ENCODE results near the gene CIP2A.

CIP2A gene

DNA sequence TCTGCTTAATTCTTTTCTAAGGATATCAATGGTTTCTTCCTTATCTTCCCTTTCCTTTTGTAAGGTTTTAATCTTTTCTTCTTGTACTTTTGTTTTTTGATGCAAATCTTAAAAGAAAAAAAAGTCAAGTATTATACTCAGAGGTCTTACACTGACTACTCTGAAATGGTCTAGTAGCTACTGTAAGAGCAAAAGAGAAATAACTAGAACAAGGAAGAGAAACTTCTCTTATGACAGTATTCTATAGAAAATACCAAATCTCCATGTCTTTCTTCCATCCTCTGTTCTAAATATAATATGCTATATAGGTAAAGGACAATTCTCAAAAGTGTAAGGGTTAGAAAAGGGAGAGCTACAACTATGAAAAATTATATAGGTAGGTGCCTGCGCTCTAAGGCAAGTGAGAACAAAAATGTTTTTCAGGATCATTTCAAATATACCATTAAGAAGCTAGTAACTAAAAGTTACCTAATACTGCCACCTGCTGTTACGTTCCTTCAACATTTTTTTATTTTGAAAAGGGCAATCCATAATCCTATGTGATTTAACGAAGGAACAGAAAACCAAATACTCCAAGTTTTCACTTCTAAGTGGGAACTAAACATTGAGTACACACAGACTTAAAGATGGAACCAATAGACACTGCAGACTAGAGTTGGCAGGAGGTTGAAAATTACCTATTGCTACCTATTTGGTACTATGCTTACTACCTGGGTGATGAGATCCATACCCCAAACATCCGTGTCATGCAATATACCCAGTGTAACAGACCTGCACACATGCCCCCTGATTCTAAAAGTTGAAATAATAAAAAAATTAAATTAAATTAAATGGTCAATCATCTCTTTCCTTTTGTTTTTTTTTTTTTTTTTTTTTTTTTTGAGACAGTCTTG is 36.7 kb downstream of the CIP2A start:
- no peak overlapping the region for H2AK5ac ChIP-seq (ENCODE audit: low read length)
- no peak overlapping the region for H3K27ac ChIP-seq (ENCODE audit: low read depth, low read length)
- no peak overlapping the region for H3K4me2 ChIP-seq (ENCODE audit: low read length)
- no peak overlapping the region for H2BK5ac ChIP-seq (ENCODE audit: low read length)
- H4K8ac ChIP-seq (ENCODE audit: low read depth, low read length), result no peak overlapping the region
- no peak overlapping the region for H3K56ac ChIP-seq (ENCODE audit: low read length)
- H2BK15ac ChIP-seq (replicated peaks; ENCODE audit: low read depth), result no peak overlapping the region
- no peaks in the 10 kb centered on the region for H3K79me1 ChIP-seq (ENCODE audit: low read length)
- H3K18ac ChIP-seq (ENCODE audit: low read length), result no peak overlapping the region
- no peak overlapping the region for H3K23ac ChIP-seq (ENCODE audit: low read length)
- H3K4me3 ChIP-seq (ENCODE audit: low read length), result no peak overlapping the region
- peaks cover 2% of the 10 kb centered on the region for H3K36me3 ChIP-seq (ENCODE audit: control insufficient read depth, insufficient read depth, low read length)
- DNase-seq, result peak; percentile 37
- WGBS (ENCODE audit: extremely low coverage, insufficient coverage, low lambda C conversion rate), result no CpG with 5 or more reads among the region's 4 CpGs
- H4K5ac ChIP-seq (ENCODE audit: low read length), result no peak overlapping the region
- no peaks in the 10 kb centered on the region for H3K79me2 ChIP-seq (ENCODE audit: control insufficient read depth, insufficient read depth, low read length)
- no peak overlapping the region for H2BK120ac ChIP-seq (ENCODE audit: low read depth, low read length)
- H3K4ac ChIP-seq (ENCODE audit: low read depth, low read length), result no peak overlapping the region
- H3K27me3 ChIP-seq (ENCODE audit: insufficient read depth, low read length, poor library complexity), result no peaks in the 10 kb centered on the region
- no peaks in the 10 kb centered on the region for H3K4me1 ChIP-seq (ENCODE audit: control insufficient read depth, low read depth, low read length)
- no peak overlapping the region for H3K9ac ChIP-seq (ENCODE audit: low read length)

DNA sequence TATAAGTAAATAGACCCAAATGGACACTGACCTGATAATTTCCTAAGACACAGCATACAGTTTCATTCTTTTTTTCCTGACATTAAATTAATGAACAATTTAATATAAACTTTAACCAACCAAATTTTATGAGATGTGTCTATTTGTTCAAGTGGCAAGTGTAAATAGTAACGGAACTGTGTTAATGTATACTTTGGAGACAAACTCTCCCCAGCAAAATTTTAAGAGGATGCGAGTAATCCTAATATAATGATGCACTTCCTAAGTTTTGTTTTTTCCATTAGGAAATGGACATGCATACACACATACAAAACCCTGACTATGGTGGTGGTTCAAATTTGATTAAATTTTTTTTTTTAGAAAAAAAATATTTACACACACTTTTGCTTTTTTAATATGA is 40.4 kb downstream of the CIP2A start:
- Histone ChIP-seq H3K4ac (ENCODE audit: low read depth, low read length) (no peak overlapping the region), H2AK5ac (ENCODE audit: low read length) (no peak overlapping the region), H3K23ac (ENCODE audit: low read length) (no peak overlapping the region), H3K79me1 (ENCODE audit: low read length) (no peaks in the 10 kb centered on the region), H2BK120ac (ENCODE audit: low read depth, low read length) (no peak overlapping the region), H2BK15ac (replicated peaks; ENCODE audit: low read depth) (no peak overlapping the region), H3K56ac (ENCODE audit: low read length) (no peak overlapping the region), H3K9ac (ENCODE audit: low read length) (no peak overlapping the region), H4K8ac (ENCODE audit: low read depth, low read length) (no peak overlapping the region), H3K4me1 (ENCODE audit: control insufficient read depth, low read depth, low read length) (no peaks in the 10 kb centered on the region), H3K18ac (ENCODE audit: low read length) (no peak overlapping the region), H2BK5ac (ENCODE audit: low read length) (no peak overlapping the region), H3K27me3 (ENCODE audit: insufficient read depth, low read length, poor library complexity) (no peaks in the 10 kb centered on the region), H3K4me2 (ENCODE audit: low read length) (no peak overlapping the region), H3K27ac (ENCODE audit: low read depth, low read length) (no peak overlapping the region), H4K5ac (ENCODE audit: low read length) (no peak overlapping the region), H3K4me3 (ENCODE audit: low read length) (no peak overlapping the region), H3K36me3 (ENCODE audit: control insufficient read depth, insufficient read depth, low read length) (no peaks in the 10 kb centered on the region), H3K79me2 (ENCODE audit: control insufficient read depth, insufficient read depth, low read length) (no peaks in the 10 kb centered on the region)
- WGBS (ENCODE audit: extremely low coverage, insufficient coverage, low lambda C conversion rate), result no CpG with 5 or more reads among the region's 2 CpGs
- DNase-seq, result no peak

DNA sequence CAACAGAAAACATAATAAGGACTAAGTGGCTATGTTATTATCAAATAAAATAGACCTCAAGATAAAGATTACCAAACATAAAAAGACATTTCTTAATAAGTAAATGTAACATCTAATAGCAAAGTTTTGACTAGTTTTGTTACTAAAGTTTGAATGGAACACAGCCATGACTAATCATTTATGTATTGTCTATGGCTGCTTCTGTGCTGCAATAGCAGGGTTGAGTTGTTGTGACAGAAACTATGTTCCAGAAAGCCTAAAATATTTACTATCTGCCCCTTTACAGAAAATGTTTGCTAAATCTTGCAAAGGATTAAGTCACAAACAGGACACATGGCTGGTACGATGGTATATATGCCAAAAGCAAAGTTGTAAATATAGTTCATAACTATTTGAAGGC is 40.9 kb downstream of the CIP2A start:
- no peak overlapping the region for H3K9ac ChIP-seq (ENCODE audit: low read length)
- H3K27me3 ChIP-seq (ENCODE audit: insufficient read depth, low read length, poor library complexity), result no peaks in the 10 kb centered on the region
- H2AK5ac ChIP-seq (ENCODE audit: low read length), result no peak overlapping the region
- no peak for DNase-seq
- H3K79me1 ChIP-seq (ENCODE audit: low read length), result no peaks in the 10 kb centered on the region
- no peak overlapping the region for H3K56ac ChIP-seq (ENCODE audit: low read length)
- H3K4ac ChIP-seq (ENCODE audit: low read depth, low read length), result no peak overlapping the region
- no peak overlapping the region for H3K4me2 ChIP-seq (ENCODE audit: low read length)
- no peak overlapping the region for H3K4me3 ChIP-seq (ENCODE audit: low read length)
- WGBS (ENCODE audit: extremely low coverage, insufficient coverage, low lambda C conversion rate), result no CpG with 5 or more reads among the region's 1 CpG
- no peak overlapping the region for H4K8ac ChIP-seq (ENCODE audit: low read depth, low read length)
- H3K36me3 ChIP-seq (ENCODE audit: control insufficient read depth, insufficient read depth, low read length), result peaks cover 4% of the 10 kb centered on the region
- no peak overlapping the region for H3K23ac ChIP-seq (ENCODE audit: low read length)
- no peaks in the 10 kb centered on the region for H3K4me1 ChIP-seq (ENCODE audit: control insufficient read depth, low read depth, low read length)
- no peak overlapping the region for H2BK15ac ChIP-seq (replicated peaks; ENCODE audit: low read depth)
- H3K18ac ChIP-seq (ENCODE audit: low read length), result no peak overlapping the region
- no peak overlapping the region for H3K27ac ChIP-seq (ENCODE audit: low read depth, low read length)
- H2BK5ac ChIP-seq (ENCODE audit: low read length), result no peak overlapping the region
- no peak overlapping the region for H4K5ac ChIP-seq (ENCODE audit: low read length)
- H3K79me2 ChIP-seq (ENCODE audit: control insufficient read depth, insufficient read depth, low read length), result no peaks in the 10 kb centered on the region
- H2BK120ac ChIP-seq (ENCODE audit: low read depth, low read length), result no peak overlapping the region

DNA sequence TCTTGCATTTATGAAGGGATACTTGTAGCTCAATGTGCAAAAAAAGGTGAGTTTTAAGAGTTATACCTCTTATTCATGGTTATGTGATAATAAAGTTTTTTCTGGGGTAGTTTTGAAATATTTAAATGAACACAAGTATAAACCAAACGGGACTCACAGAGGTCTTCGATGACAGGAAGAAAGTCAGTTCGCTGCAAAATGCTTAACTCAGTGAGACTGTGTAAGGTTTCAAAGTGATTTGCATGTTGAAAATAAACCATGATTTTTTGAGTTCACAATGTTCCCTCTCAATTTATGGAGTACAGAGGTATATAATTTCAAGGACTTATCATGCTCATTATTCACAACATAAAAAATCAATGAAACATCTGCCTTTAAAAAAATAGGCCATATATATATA is 42.5 kb downstream of the CIP2A start:
- Histone ChIP-seq H3K4ac (ENCODE audit: low read depth, low read length) (no peak overlapping the region), H3K79me2 (ENCODE audit: control insufficient read depth, insufficient read depth, low read length) (no peaks in the 10 kb centered on the region), H3K27me3 (ENCODE audit: insufficient read depth, low read length, poor library complexity) (no peaks in the 10 kb centered on the region), H3K9ac (ENCODE audit: low read length) (no peak overlapping the region), H2BK5ac (ENCODE audit: low read length) (no peak overlapping the region), H3K56ac (ENCODE audit: low read length) (no peak overlapping the region), H2AK5ac (ENCODE audit: low read length) (no peak overlapping the region), H3K36me3 (ENCODE audit: control insufficient read depth, insufficient read depth, low read length) (peaks cover 5% of the 10 kb centered on the region), H4K5ac (ENCODE audit: low read length) (no peak overlapping the region), H2BK15ac (replicated peaks; ENCODE audit: low read depth) (no peak overlapping the region), H3K23ac (ENCODE audit: low read length) (no peak overlapping the region), H2BK120ac (ENCODE audit: low read depth, low read length) (no peak overlapping the region), H3K18ac (ENCODE audit: low read length) (no peak overlapping the region), H4K8ac (ENCODE audit: low read depth, low read length) (no peak overlapping the region), H3K79me1 (ENCODE audit: low read length) (no peaks in the 10 kb centered on the region), H3K4me3 (ENCODE audit: low read length) (no peak overlapping the region), H3K27ac (ENCODE audit: low read depth, low read length) (no peak overlapping the region), H3K4me1 (ENCODE audit: control insufficient read depth, low read depth, low read length) (no peaks in the 10 kb centered on the region), H3K4me2 (ENCODE audit: low read length) (no peak overlapping the region)
- DNase-seq, result no peak
- WGBS (ENCODE audit: extremely low coverage, insufficient coverage, low lambda C conversion rate), result no CpG with 5 or more reads among the region's 3 CpGs

DNA sequence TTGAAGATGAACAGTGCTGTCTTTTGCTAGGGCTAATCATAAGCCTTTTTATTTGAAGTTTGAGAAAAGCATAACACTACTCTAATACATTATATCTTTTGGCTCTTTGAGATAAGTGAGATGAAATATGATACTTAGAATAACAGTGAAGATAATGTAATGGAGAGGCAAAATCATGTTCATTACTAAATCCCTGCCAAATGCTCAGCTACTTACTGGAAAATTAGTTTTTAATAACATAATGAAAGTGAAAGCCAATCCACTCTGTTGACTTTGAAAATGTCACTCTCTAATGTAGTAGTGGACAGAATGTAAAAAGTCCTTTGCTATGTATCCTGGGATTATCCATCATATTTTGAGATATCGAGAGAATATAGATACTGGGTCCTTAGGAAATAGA is 43.0 kb downstream of the CIP2A start:
- no peak overlapping the region for H2BK5ac ChIP-seq (ENCODE audit: low read length)
- H2BK120ac ChIP-seq (ENCODE audit: low read depth, low read length), result no peak overlapping the region
- WGBS (ENCODE audit: extremely low coverage, insufficient coverage, low lambda C conversion rate), result no CpG with 5 or more reads among the region's 1 CpG
- H3K27me3 ChIP-seq (ENCODE audit: insufficient read depth, low read length, poor library complexity), result no peaks in the 10 kb centered on the region
- no peak overlapping the region for H3K4me2 ChIP-seq (ENCODE audit: low read length)
- H3K4me1 ChIP-seq (ENCODE audit: control insufficient read depth, low read depth, low read length), result no peaks in the 10 kb centered on the region
- H3K27ac ChIP-seq (ENCODE audit: low read depth, low read length), result no peak overlapping the region
- no peak overlapping the region for H4K5ac ChIP-seq (ENCODE audit: low read length)
- H3K18ac ChIP-seq (ENCODE audit: low read length), result no peak overlapping the region
- H2BK15ac ChIP-seq (replicated peaks; ENCODE audit: low read depth), result no peak overlapping the region
- H3K79me1 ChIP-seq (ENCODE audit: low read length), result no peaks in the 10 kb centered on the region
- no peak overlapping the region for H3K56ac ChIP-seq (ENCODE audit: low read length)
- no peak overlapping the region for H3K4me3 ChIP-seq (ENCODE audit: low read length)
- H4K8ac ChIP-seq (ENCODE audit: low read depth, low read length), result no peak overlapping the region
- DNase-seq, result no peak
- H2AK5ac ChIP-seq (ENCODE audit: low read length), result no peak overlapping the region
- no peak overlapping the region for H3K23ac ChIP-seq (ENCODE audit: low read length)
- H3K9ac ChIP-seq (ENCODE audit: low read length), result no peak overlapping the region
- H3K4ac ChIP-seq (ENCODE audit: low read depth, low read length), result no peak overlapping the region
- peaks cover 5% of the 10 kb centered on the region for H3K36me3 ChIP-seq (ENCODE audit: control insufficient read depth, insufficient read depth, low read length)
- no peaks in the 10 kb centered on the region for H3K79me2 ChIP-seq (ENCODE audit: control insufficient read depth, insufficient read depth, low read length)

DNA sequence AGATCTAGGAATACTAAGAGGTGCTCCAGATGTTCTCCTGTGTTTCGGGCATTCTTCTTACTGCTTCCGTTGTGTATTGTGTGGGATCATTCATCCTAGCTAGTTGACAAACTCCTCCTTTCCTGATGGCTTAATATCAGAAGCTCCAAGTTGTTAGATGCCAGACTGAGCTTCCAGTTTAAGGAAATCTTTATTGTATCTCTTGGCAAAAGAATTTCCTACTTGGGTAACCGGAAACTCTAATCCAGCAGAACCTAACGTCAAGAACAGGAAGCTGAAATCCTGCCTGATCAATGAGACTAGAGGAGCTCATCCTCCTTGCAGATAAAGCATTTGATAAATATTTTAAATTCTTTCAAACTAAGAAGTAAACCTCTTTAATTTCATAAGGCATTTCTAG is 51.2 kb downstream of the CIP2A start:
- H3K4ac ChIP-seq (ENCODE audit: low read depth, low read length), result no peak overlapping the region
- H2BK120ac ChIP-seq (ENCODE audit: low read depth, low read length), result no peak overlapping the region
- no peak overlapping the region for H3K23ac ChIP-seq (ENCODE audit: low read length)
- H3K56ac ChIP-seq (ENCODE audit: low read length), result no peak overlapping the region
- DNase-seq, result no peak
- no peaks in the 10 kb centered on the region for H3K4me1 ChIP-seq (ENCODE audit: control insufficient read depth, low read depth, low read length)
- H2AK5ac ChIP-seq (ENCODE audit: low read length), result no peak overlapping the region
- H3K18ac ChIP-seq (ENCODE audit: low read length), result no peak overlapping the region
- H2BK15ac ChIP-seq (replicated peaks; ENCODE audit: low read depth), result no peak overlapping the region
- H3K79me1 ChIP-seq (ENCODE audit: low read length), result no peaks in the 10 kb centered on the region
- no peaks in the 10 kb centered on the region for H3K79me2 ChIP-seq (ENCODE audit: control insufficient read depth, insufficient read depth, low read length)
- H3K27me3 ChIP-seq (ENCODE audit: insufficient read depth, low read length, poor library complexity), result no peaks in the 10 kb centered on the region
- no peak overlapping the region for H3K4me2 ChIP-seq (ENCODE audit: low read length)
- WGBS (ENCODE audit: extremely low coverage, insufficient coverage, low lambda C conversion rate), result no CpG with 5 or more reads among the region's 4 CpGs
- no peak overlapping the region for H3K9ac ChIP-seq (ENCODE audit: low read length)
- no peak overlapping the region for H3K4me3 ChIP-seq (ENCODE audit: low read length)
- H2BK5ac ChIP-seq (ENCODE audit: low read length), result no peak overlapping the region
- H4K5ac ChIP-seq (ENCODE audit: low read length), result no peak overlapping the region
- no peaks in the 10 kb centered on the region for H3K36me3 ChIP-seq (ENCODE audit: control insufficient read depth, insufficient read depth, low read length)
- H4K8ac ChIP-seq (ENCODE audit: low read depth, low read length), result no peak overlapping the region
- H3K27ac ChIP-seq (ENCODE audit: low read depth, low read length), result no peak overlapping the region
